H9 (cell line): ENCODE measurements around the gene ATP12A. TPM values are rescaled to one million over a fixed set of nuclear protein-coding genes. Genes with fewer than 3 reads are reported as not detected.
"Not testable (repeated sequence)": the region's sequence is repeated elsewhere in the genome, so short reads cannot be mapped to it uniquely, and the experiment has no call there.

Experiments used
- DNase-seq: peaks from one replicate; pipeline ENCODE4 v3.0.0-alpha.2; 2017
- H2AFZ ChIP-seq: one replicate; pipeline ENCODE4 v1.6.1; 2013; ENCODE audit warnings: mild to moderate bottlenecking, low read length, control low read depth, moderate library complexity
- H2AK5ac ChIP-seq: 2 replicates; pipeline ENCODE4 v1.6.1; 2013; ENCODE audit warnings: low read length, control low read depth, mixed read lengths; ENCODE audit not compliant: insufficient read length
- H2BK120ac ChIP-seq: one replicate; pipeline ENCODE4 v1.6.1; 2013; ENCODE audit warnings: low read depth, mild to moderate bottlenecking, low read length, control low read depth, inconsistent platforms; ENCODE audit not compliant: poor library complexity, severe bottlenecking
- H2BK12ac ChIP-seq: 2 replicates; pipeline ENCODE4 v1.6.1; 2013; ENCODE audit warnings: low read length, control low read depth, mixed read lengths, low read depth; ENCODE audit not compliant: insufficient read length
- H2BK15ac ChIP-seq: 2 replicates; pipeline ENCODE4 v1.6.1; 2013; ENCODE audit warnings: low read depth, low read length, control low read depth
- H2BK20ac ChIP-seq: one replicate; pipeline ENCODE4 v1.6.1; 2013; ENCODE audit warnings: low read depth, mild to moderate bottlenecking, low read length, control low read depth, inconsistent platforms; ENCODE audit not compliant: poor library complexity, severe bottlenecking
- H2BK5ac ChIP-seq: 2 replicates; pipeline ENCODE4 v1.6.1; 2013; ENCODE audit warnings: low read length, control low read depth, mixed read lengths; ENCODE audit not compliant: insufficient read length
- H3K14ac ChIP-seq: 2 replicates; pipeline ENCODE4 v1.6.1; 2013; ENCODE audit warnings: low read length, control low read depth; ENCODE audit not compliant: insufficient read depth
- H3K18ac ChIP-seq: 2 replicates; pipeline ENCODE4 v1.6.1; 2013; ENCODE audit warnings: low read depth, mild to moderate bottlenecking, mixed read lengths, low read length, control low read depth; ENCODE audit not compliant: insufficient read length
- H3K23ac ChIP-seq: 2 replicates; pipeline ENCODE4 v1.6.1; 2013; ENCODE audit warnings: low read length, control low read depth, mixed read lengths, low read depth; ENCODE audit not compliant: insufficient read length
- H3K23me2 ChIP-seq: 2 replicates; pipeline ENCODE4 v1.6.1; 2013; ENCODE audit warnings: low read depth, mild to moderate bottlenecking, mixed read lengths, low read length, control low read depth; ENCODE audit not compliant: insufficient read length, poor library complexity, severe bottlenecking
- H3K27ac ChIP-seq: 2 replicates; pipeline ENCODE4 v1.5.1; 2013; ENCODE audit warnings: low read length, control low read depth, mixed read lengths, low read depth; ENCODE audit not compliant: insufficient read length
- H3K27me3 ChIP-seq: 2 replicates; pipeline ENCODE4 v1.6.1; 2013; ENCODE audit warnings: low read length, control low read depth, inconsistent platforms; ENCODE audit not compliant: insufficient read depth
- H3K4ac ChIP-seq: 2 replicates; pipeline ENCODE4 v1.6.1; 2013; ENCODE audit warnings: low read depth, mild to moderate bottlenecking, control low read depth, inconsistent platforms, low read length, moderate library complexity
- H3K4me1 ChIP-seq: 2 replicates; pipeline ENCODE4 v1.6.1; 2013; ENCODE audit warnings: low read length, control low read depth, inconsistent platforms; ENCODE audit not compliant: insufficient read depth
- H3K4me2 ChIP-seq: 2 replicates; pipeline ENCODE4 v1.6.1; 2013; ENCODE audit warnings: low read length, control low read depth, mixed read lengths; ENCODE audit not compliant: insufficient read length, insufficient read depth
- H3K56ac ChIP-seq: 2 replicates; pipeline ENCODE4 v1.6.1; 2013; ENCODE audit warnings: low read depth, mild to moderate bottlenecking, mixed read lengths, low read length, control low read depth; ENCODE audit not compliant: insufficient read length
- H3K79me1 ChIP-seq: 2 replicates; pipeline ENCODE4 v1.6.1; 2013; ENCODE audit warnings: low read depth, mild to moderate bottlenecking, moderate library complexity, low read length, control low read depth, inconsistent platforms; ENCODE audit not compliant: insufficient read depth, poor library complexity, severe bottlenecking
- H3K79me2 ChIP-seq: 2 replicates; pipeline ENCODE4 v1.6.1; 2013; ENCODE audit warnings: low read length, control low read depth, inconsistent platforms; ENCODE audit not compliant: insufficient read depth
- H3K9ac ChIP-seq: 2 replicates; pipeline ENCODE4 v1.6.1; 2013; ENCODE audit warnings: low read length, control low read depth, mixed read lengths; ENCODE audit not compliant: insufficient read length; ENCODE audit errors: extremely low read depth
- H3K9me3 ChIP-seq: one replicate; pipeline ENCODE4 v1.6.1; 2013; ENCODE audit warnings: low read depth, low read length, inconsistent platforms; ENCODE audit not compliant: control insufficient read depth
- H3T11ph ChIP-seq: one replicate; pipeline ENCODE4 v1.6.1; 2013; ENCODE audit warnings: mild to moderate bottlenecking, low read length, control low read depth, inconsistent platforms
- H4K20me1 ChIP-seq: one replicate; pipeline ENCODE4 v1.6.1; 2013; ENCODE audit not compliant: control insufficient read depth, insufficient read length, insufficient read depth
- H4K5ac ChIP-seq: 2 replicates; pipeline ENCODE4 v1.6.1; 2013; ENCODE audit warnings: low read depth, mild to moderate bottlenecking, mixed read lengths, low read length, control low read depth; ENCODE audit not compliant: insufficient read length
- H4K8ac ChIP-seq: replicated peaks from 2 replicates; pipeline ENCODE4 v1.6.1; 2013; ENCODE audit warnings: low read length, control low read depth, mixed read lengths, low read depth; ENCODE audit not compliant: insufficient read length
- H4K91ac ChIP-seq: 2 replicates; pipeline ENCODE4 v1.6.1; 2013; ENCODE audit warnings: low read depth, mild to moderate bottlenecking, moderate library complexity, mixed read lengths, low read length, control low read depth; ENCODE audit not compliant: insufficient read length
- H3K27ac Mint-ChIP-seq, 3 experiments: 2 replicates in 2 of 3; 3 replicates in 1 of 3; pipeline ENCODE4 v1.8.0; 2020 to 2021; ENCODE audit warnings: mixed read lengths in 3 of 3, mild to moderate bottlenecking in 1 of 3, moderate library complexity in 1 of 3
- H3K27me3 Mint-ChIP-seq: 2 replicates; pipeline ENCODE4 v1.8.0; 2021; ENCODE audit warnings: low read depth, mild to moderate bottlenecking, moderate library complexity, mixed read lengths
- H3K36me3 Mint-ChIP-seq, 3 experiments: 2 replicates in 2 of 3; 3 replicates in 1 of 3; pipeline ENCODE4 v1.8.0; 2020 to 2021; ENCODE audit warnings: low read depth in 3 of 3, mixed read lengths in 3 of 3; ENCODE audit not compliant: insufficient read depth in 1 of 3
- H3K4me1 Mint-ChIP-seq, 2 experiments: 2 replicates each; pipeline ENCODE4 v1.8.0; 2020; ENCODE audit warnings: mixed read lengths in 2 of 2
- H3K4me3 Mint-ChIP-seq, 2 experiments: 2 replicates in 1 of 2; 3 replicates in 1 of 2; pipeline ENCODE4 v1.8.0; 2020 to 2021; ENCODE audit warnings: mild to moderate bottlenecking in 2 of 2, mixed read lengths in 2 of 2, moderate library complexity in 1 of 2
- H3K9me3 Mint-ChIP-seq, 2 experiments: 2 replicates in 1 of 2; 3 replicates in 1 of 2; pipeline ENCODE4 v1.8.0; 2020; ENCODE audit warnings: mild to moderate bottlenecking in 2 of 2, mixed read lengths in 2 of 2, moderate library complexity in 1 of 2
- CTCF ChIP-seq: fragments of 200-600 bp; sonication (generic); conservative IDR thresholded peaks from 3 replicates; pipeline ENCODE4 v1.8.0; 2021; ENCODE audit warnings: antibody characterized with exemption, mild to moderate bottlenecking
- WGBS: extraction: QIAGEN DNeasy Blood & Tissue Kit; methylation state at CpG from one replicate; pipeline ENCODE4 v1.1.7; 2013; ENCODE audit warnings: missing lambda C conversion rate, low lambda C conversion rate, mixed read lengths; ENCODE audit not compliant: insufficient read length; ENCODE audit errors: extremely low coverage; 5-methylcytosine and 5-hydroxymethylcytosine counted together
- total RNA-seq: library from RNA; stranded (reverse); gene quantifications from 2 replicates; pipeline ENCODE4 v1.2.1, GENCODE V29; 2021

ATP12A gene
- total RNA-seq, 1 experiment from 2014 or later = 0.94 TPM

- no peak overlapping the region for H2BK20ac ChIP-seq
- H2BK5ac ChIP-seq = no peak overlapping the region
- H3K4ac ChIP-seq = no peak overlapping the region
- H3K27me3 ChIP-seq = no peaks in the 10 kb centered on the region
- no peak overlapping the region for H2AFZ ChIP-seq
- no peak overlapping the region for H3K9ac ChIP-seq
- H3K23ac ChIP-seq = no peak overlapping the region
- no peak overlapping the region for H3K27ac ChIP-seq
- Mint-ChIP-seq H3K4me3 (no peak overlapping the region), H3K4me1 (no peaks in the 10 kb centered on the region), H3K27ac (no peak overlapping the region), H3K9me3 (peaks cover 14 to 15% of the 10 kb centered on the region in 2 experiments), H3K27me3 (peaks cover 2% of the 10 kb centered on the region), H3K36me3 (peaks cover 0 to 6% (median 0%) of the 10 kb centered on the region in 3 experiments; a peak in 1 of 7 replicates)
- TF ChIP-seq CTCF = peak; percentile 89
- no peak overlapping the region for H4K5ac ChIP-seq
- WGBS = no CpG with 5 or more reads among the region's 24 CpGs
- no peak overlapping the region for H3T11ph ChIP-seq
- H3K14ac ChIP-seq = no peak overlapping the region
- H3K79me1 ChIP-seq = no peaks in the 10 kb centered on the region
- no peaks in the 10 kb centered on the region for H3K79me2 ChIP-seq
- H3K4me2 ChIP-seq = no peak overlapping the region
- no peak overlapping the region for H2BK120ac ChIP-seq
- H3K4me1 ChIP-seq = no peaks in the 10 kb centered on the region
- no peak overlapping the region for H3K56ac ChIP-seq
- no peak overlapping the region for H2BK12ac ChIP-seq
- H2BK15ac ChIP-seq = no peak overlapping the region
- no peak overlapping the region for H3K18ac ChIP-seq
- no peak overlapping the region for H2AK5ac ChIP-seq
- H4K8ac ChIP-seq = no peak overlapping the region
- DNase-seq = peak; percentile 81
- H4K20me1 ChIP-seq = no peaks in the 10 kb centered on the region
- H3K23me2 ChIP-seq = no peaks in the 10 kb centered on the region
- no peak overlapping the region for H4K91ac ChIP-seq
- H3K9me3 ChIP-seq = no peaks in the 10 kb centered on the region
Observed at GRCh38 chr13:24727731-24728601, 47.8 kb downstream of the ATP12A start.

- H3K9me3 ChIP-seq, H3K27ac ChIP-seq, H2BK120ac ChIP-seq, H3K36me3 Mint-ChIP-seq, H3K9ac ChIP-seq, H4K5ac ChIP-seq, H3K27me3 Mint-ChIP-seq, H3K27ac Mint-ChIP-seq, H3K14ac ChIP-seq, H3K27me3 ChIP-seq, H3T11ph ChIP-seq, DNase-seq, H3K56ac ChIP-seq, H3K23ac ChIP-seq, H3K4me3 Mint-ChIP-seq, H3K23me2 ChIP-seq, H2BK12ac ChIP-seq, H3K4me2 ChIP-seq, H3K79me1 ChIP-seq, H3K79me2 ChIP-seq, H2BK5ac ChIP-seq, H2AK5ac ChIP-seq, H3K4ac ChIP-seq, H3K18ac ChIP-seq, H4K8ac ChIP-seq, H4K20me1 ChIP-seq, H4K91ac ChIP-seq, H2BK20ac ChIP-seq, H3K4me1 ChIP-seq, H2BK15ac ChIP-seq, H2AFZ ChIP-seq, H3K4me1 Mint-ChIP-seq: not testable (repeated sequence)
- peaks cover 14 to 15% of the 10 kb centered on the region in 2 experiments for H3K9me3 Mint-ChIP-seq
- no CpG with 5 or more reads among the region's 4 CpGs for WGBS
Observed at GRCh38 chr13:24730873-24731567, 50.8 kb downstream of the ATP12A start.
